ENCODE measurements around the gene ADGRA1. TPM values are rescaled to one million over a fixed set of nuclear protein-coding genes. Genes with fewer than 3 reads are reported as not detected.

The ADGRA1 gene, protein sequence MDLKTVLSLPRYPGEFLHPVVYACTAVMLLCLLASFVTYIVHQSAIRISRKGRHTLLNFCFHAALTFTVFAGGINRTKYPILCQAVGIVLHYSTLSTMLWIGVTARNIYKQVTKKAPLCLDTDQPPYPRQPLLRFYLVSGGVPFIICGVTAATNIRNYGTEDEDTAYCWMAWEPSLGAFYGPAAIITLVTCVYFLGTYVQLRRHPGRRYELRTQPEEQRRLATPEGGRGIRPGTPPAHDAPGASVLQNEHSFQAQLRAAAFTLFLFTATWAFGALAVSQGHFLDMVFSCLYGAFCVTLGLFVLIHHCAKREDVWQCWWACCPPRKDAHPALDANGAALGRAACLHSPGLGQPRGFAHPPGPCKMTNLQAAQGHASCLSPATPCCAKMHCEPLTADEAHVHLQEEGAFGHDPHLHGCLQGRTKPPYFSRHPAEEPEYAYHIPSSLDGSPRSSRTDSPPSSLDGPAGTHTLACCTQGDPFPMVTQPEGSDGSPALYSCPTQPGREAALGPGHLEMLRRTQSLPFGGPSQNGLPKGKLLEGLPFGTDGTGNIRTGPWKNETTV
- polyA plus RNA-seq (2012; ENCODE audit: insufficient read depth, insufficient read length) = not detected

DNA sequence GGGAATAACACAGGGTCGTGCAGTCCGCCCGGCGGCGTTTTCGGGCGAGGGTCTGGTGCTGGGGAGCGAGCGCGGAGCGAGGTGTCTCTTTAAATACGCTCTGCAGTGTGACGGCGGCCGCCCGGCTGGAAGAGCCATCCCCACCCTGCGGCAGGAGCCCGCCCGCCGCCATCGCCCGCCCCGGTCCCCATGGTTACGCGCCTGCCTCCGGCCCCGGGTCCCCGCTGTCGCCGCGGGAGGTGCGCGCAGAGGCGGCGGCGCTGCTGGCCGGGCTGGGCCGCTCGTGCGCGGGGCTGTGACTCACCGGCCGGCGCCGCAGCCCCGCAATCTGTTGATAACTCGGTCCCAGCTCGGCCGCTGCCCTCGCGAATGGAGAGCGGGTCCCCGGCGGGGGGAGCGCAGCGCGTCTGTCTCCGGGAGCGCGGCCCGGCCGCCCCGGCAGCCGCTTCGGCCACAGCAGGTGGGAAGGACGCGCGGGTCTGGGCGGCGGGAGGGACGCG is at the start of gene ADGRA1:
Gene ADGRA1 (plus strand): TSS at position 246 of the 500 bp plus-strand sequence. CDS start 986 bp downstream, outside the sequence.
- DNase-seq (ENCODE audit: low read depth, low spot score) = no peak
- no peak within 1 kb of the TSS for H3K4me3 ChIP-seq (ENCODE audit: low read length)

- H3K4me3 ChIP-seq (ENCODE audit: low read length) = no peak overlapping the region
- no peak for DNase-seq (ENCODE audit: low read depth, low spot score)
Observed at GRCh38 chr10:133038036-133038823, 49.5 kb upstream of the ADGRA1 start.

GRCh38 chr10:133039107-133039802 is 48.5 kb upstream of the ADGRA1 start:
- DNase-seq (ENCODE audit: low read depth, low spot score) = no peak
- no peak overlapping the region for H3K4me3 ChIP-seq (ENCODE audit: low read length)

- no peak for DNase-seq (ENCODE audit: low read depth, low spot score)
- H3K4me3 ChIP-seq (ENCODE audit: low read length) = no peak overlapping the region
Observed at GRCh38 chr10:133039803-133040165, 47.9 kb upstream of the ADGRA1 start.

DNA sequence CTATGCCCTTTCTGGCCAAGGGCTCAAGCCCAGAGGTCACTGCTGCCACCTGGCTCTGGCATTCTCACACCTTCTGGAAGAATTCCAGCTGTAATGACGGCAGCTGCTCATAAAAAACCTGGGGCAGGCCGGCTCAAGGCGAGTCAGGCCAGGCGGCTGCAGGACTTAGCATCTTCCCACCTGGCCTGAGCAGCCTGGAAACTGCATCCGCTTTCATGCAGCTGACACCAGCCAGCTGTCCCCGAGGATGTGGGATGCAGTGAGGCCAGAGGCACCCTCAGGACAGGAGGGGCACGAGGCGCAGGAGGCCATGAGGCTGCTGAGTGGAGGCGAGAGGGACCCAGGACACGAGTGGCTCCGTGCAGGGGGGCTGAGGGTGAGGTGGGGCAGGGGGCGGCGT is 47.5 kb upstream of the ADGRA1 start:
- H3K4me3 ChIP-seq (ENCODE audit: low read length) = no peak overlapping the region
- DNase-seq (ENCODE audit: low read depth, low spot score) = no peak

- no peak for DNase-seq (ENCODE audit: low read depth, low spot score)
- H3K4me3 ChIP-seq (ENCODE audit: low read length) = no peak overlapping the region
Observed at GRCh38 chr10:133041101-133041500, 46.6 kb upstream of the ADGRA1 start.

DNA sequence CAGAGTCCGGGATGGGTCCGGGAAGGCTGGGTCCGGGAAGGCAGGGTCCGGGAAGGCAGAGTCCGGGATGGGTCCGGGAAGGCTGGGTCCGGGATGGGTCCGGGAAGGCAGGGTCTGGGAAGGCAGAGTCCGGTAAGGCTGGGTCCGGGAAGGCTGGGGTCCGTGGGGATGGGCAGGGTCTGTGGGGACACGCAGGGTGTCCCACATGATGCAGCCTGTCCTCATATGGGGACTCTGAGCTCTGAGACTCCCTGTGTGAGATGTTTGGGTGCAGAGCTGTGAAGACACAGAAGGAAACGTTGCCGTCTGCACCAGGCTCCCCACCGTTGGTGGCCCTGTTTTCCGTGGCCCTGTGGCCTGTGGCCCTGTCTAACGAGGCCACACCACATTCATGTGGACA is 45.7 kb upstream of the ADGRA1 start:
- no peak for DNase-seq (ENCODE audit: low read depth, low spot score)
- H3K4me3 ChIP-seq (ENCODE audit: low read length) = no peak overlapping the region

- no peak overlapping the region for H3K4me3 ChIP-seq (ENCODE audit: low read length)
- no peak for DNase-seq (ENCODE audit: low read depth, low spot score)
Observed at GRCh38 chr10:133042816-133043215, 44.9 kb upstream of the ADGRA1 start.

- H3K4me3 ChIP-seq (ENCODE audit: low read length) = no peak overlapping the region
- DNase-seq (ENCODE audit: low read depth, low spot score) = no peak
Observed at GRCh38 chr10:133043541-133044225, 44.0 kb upstream of the ADGRA1 start.

- no peak overlapping the region for H3K4me3 ChIP-seq (ENCODE audit: low read length)
- no peak for DNase-seq (ENCODE audit: low read depth, low spot score)
Observed at GRCh38 chr10:133044401-133044811, 43.3 kb upstream of the ADGRA1 start.

DNA sequence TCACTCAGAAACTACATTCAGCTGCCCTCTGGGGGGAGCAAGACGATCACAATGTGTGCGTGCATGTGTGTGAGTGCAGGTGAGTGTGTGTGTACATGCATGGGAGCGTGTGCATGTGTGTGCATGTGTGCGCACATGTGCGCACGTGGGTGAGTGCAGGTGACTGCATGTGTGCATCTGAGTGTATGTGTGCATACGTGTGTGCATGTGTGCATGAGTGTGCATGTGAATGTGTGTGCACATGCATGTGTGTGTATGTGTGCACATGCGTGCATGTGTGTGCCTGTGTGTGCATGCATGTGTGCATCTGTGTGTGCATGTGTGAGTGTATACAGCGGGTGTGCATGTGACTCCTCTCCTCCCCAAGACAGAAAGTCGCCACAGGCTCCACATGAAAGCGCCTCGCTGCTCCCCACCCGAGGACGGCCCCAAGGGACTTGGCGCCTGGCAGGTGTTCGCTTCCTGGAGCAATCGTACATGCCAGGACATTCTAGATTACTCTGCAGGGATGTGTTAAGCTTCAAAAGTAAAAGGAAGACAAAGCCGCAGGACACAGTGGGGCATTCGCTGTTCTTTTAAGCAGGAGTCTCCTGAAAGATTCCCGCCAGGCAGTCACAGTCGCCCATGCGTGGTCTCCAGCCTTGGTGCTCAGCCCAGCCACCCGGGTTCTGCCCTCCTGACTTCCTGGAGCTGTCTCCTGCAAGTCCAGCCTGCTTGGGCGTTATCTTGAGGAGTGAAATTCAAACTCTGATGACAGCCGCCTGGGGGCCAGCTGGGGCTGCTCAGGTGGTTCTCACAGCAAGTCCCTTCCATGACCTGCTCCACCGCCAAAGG is 42.0 kb upstream of the ADGRA1 start:
- DNase-seq (ENCODE audit: low read depth, low spot score) = no peak
- no peak overlapping the region for H3K4me3 ChIP-seq (ENCODE audit: low read length)

- no peak overlapping the region for H3K4me3 ChIP-seq (ENCODE audit: low read length)
- no peak for DNase-seq (ENCODE audit: low read depth, low spot score)
Observed at GRCh38 chr10:133046390-133046765, 41.3 kb upstream of the ADGRA1 start.

DNA sequence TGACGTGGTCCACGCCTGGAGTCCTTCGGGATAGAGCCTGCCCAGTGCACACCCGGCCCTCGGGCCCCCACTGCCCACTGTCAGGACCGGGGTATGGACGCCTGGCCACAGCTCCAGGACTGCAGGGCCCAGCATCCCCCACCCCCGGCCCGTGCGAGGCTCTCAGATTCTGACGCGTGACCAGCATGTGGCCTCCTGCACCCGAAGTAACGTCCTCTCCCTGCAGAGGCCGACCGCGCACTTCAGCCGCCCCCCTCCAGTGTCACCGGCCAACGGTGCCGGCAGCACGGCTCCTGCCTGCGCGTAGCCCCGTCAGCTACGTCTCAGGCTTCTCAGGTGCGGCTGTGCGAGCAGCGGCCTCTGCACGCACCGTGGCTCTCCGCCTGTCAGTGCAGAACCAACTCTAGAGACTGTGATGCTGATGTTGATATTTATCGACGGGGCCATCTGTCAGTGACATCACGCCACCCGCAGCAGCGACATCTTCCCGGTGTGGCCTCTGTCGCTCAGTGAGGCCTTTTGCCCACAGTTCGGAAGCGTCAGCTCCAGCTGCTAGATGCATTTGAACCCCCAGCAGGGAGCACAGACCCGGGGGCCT is 40.1 kb upstream of the ADGRA1 start:
- no peak for DNase-seq (ENCODE audit: low read depth, low spot score)
- H3K4me3 ChIP-seq (ENCODE audit: low read length) = no peak overlapping the region

GRCh38 chr10:133048266-133048665 is 39.5 kb upstream of the ADGRA1 start:
- H3K4me3 ChIP-seq (ENCODE audit: low read length) = no peak overlapping the region
- DNase-seq (ENCODE audit: low read depth, low spot score) = no peak

DNA sequence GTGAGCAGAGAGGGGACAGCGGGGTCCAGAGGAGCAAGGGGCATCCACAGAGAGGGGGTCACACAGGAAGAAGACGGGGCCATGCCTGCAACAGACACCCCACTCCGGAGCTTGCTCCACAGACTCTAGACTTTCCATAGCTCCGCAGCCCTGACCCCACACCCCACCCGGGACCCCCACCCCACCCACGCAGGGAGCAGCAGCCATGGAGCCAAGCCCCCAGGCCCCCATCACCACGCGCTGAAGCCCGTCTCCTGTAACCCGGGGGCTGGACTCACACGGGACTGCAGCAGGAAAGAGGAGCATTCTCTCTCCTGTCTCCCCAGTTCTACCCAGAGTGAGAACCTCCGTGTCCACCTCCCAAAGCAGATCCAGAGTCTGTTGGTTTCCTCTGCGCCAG is 38.8 kb upstream of the ADGRA1 start:
- H3K4me3 ChIP-seq (ENCODE audit: low read length) = no peak overlapping the region

DNA sequence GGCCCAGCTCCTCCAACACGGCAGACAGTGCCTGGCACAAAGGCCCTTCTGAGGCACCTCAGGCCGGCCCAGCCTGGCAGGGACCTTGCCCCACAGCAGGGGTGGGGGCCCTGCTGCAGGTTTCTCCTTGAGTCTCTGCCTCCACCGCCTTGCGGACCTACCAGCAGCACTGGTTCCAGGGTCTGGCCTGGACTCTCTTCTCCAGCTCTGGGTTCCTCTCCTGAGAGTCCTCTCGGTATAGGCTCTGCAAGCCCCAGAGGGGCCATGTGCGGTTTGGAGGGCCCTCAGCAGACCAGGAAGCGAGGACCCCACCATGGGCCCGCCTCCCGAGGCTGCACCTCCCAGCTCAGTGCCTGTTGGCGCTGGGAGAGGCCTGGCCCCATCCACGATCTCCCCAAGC is 38.1 kb upstream of the ADGRA1 start:
- DNase-seq (ENCODE audit: low read depth, low spot score) = no peak
- no peak overlapping the region for H3K4me3 ChIP-seq (ENCODE audit: low read length)

More for the DNA sequence above, 38.8 kb upstream of the ADGRA1 start:
- no peak for DNase-seq (ENCODE audit: low read depth, low spot score)

GRCh38 chr10:133050371-133050770 is 37.4 kb upstream of the ADGRA1 start:
- no peak overlapping the region for H3K4me3 ChIP-seq (ENCODE audit: low read length)
- DNase-seq (ENCODE audit: low read depth, low spot score) = no peak

- DNase-seq (ENCODE audit: low read depth, low spot score) = no peak
Observed at GRCh38 chr10:133052076-133052475, 35.6 kb upstream of the ADGRA1 start.

More at GRCh38 chr10:133052076-133052475, 35.6 kb upstream of the ADGRA1 start:
- H3K4me3 ChIP-seq (ENCODE audit: low read length) = no peak overlapping the region
